HG03135 (cell line): Measurements from ENCODE around the gene TMC3.
A peak's percentile ranks its signal among the peaks of the same experiment; 100 is the strongest.

Experiments
- ATAC-seq: cut with Tn5 transposase; IDR thresholded peaks from one replicate; pipeline ENCODE4 v1.9.1; 2021; ENCODE audit warnings: mild to moderate bottlenecking, moderate library complexity; ENCODE audit not compliant: unreplicated experiment

The TMC3 gene

GRCh38 chr15:81301385-81301784 lies 72.6 kb downstream of the TMC3 start:
- no peak for ATAC-seq

DNA sequence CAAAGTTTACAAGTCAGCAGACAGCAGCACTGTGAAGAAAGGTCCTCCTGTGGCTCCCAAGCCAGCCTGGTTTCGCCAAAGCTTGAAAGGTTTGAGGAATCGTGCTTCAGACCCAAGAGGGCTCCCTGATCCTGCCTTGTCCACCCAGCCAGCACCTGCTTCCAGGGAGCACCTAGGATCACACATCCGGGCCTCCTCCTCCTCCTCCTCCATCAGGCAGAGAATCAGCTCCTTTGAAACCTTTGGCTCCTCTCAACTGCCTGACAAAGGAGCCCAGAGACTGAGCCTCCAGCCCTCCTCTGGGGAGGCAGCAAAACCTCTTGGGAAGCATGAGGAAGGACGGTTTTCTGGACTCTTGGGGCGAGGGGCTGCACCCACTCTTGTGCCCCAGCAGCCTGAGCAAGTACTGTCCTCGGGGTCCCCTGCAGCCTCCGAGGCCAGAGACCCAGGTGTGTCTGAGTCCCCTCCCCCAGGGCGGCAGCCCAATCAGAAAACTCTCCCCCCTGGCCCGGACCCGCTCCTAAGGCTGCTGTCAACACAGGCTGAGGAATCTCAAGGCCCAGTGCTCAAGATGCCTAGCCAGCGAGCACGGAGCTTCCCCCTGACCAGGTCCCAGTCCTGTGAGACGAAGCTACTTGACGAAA lies 74.3 kb downstream of the TMC3 start:
- no peak for ATAC-seq

DNA sequence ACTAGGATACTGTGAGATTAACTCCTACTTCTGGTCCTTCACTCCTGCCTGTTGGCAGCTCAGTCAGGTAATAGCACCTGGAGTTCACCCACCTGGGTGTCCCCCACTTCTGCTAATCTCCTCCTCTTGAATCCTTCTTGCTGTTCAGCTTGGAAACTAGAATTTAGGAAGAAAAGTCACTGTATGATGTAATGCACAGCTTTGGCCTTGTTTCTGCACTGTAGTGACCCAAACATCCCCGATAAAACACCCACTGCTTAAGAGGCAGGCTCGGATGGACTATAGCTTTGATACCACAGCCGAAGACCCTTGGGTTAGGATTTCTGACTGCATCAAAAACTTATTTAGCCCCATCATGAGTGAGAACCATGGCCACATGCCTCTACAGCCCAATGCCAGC lies 74.9 kb downstream of the TMC3 start:
- no peak for ATAC-seq

DNA sequence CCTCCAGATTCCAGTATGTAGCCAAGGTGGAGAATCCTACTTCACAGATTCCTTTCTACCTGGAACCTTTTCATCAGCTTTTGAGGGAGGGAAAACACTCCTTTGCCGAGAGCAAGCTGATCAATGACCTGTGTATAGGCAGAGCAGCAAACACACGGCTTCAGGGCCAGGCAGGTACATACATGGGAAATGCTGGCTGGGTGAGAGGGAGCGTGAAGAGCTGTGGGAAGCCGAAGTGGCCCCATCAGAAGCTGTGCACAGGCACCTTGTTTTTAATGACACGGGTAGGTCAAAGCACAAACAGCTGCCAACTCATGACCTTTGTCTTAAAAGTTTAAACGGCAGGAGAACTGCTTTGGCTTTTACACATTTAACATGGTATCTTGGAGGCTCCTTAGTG lies 75.4 kb downstream of the TMC3 start:
- no peak for ATAC-seq

- ATAC-seq: no peak
Measured at GRCh38 chr15:81297603-81298575, 76.1 kb downstream of the TMC3 start.

DNA sequence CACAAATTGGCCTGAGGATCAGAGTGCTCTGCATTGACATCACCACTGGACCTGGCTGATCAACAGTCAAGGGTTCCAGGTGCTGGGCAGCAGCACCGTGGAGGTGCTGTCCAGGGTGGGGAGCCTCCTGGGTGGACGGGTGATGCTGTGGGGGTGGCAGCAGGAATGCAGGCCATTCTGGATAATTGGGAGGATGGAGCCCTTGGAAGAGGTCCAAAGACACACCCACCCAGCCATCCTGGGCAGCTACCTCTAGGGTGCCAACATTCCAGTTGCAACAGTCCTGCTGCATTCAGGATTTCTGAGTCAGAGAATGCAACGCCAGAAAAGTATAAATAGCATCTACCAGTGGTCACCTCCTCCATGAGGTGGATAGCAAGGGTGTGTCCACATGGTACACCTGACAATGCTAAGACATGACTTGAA lies 76.9 kb downstream of the TMC3 start:
- ATAC-seq: no peak

GRCh38 chr15:81296673-81297072 lies 77.3 kb downstream of the TMC3 start:
- peak; percentile 40 for ATAC-seq

- no peak for ATAC-seq
Measured at GRCh38 chr15:81296186-81296585, 77.8 kb downstream of the TMC3 start.

DNA sequence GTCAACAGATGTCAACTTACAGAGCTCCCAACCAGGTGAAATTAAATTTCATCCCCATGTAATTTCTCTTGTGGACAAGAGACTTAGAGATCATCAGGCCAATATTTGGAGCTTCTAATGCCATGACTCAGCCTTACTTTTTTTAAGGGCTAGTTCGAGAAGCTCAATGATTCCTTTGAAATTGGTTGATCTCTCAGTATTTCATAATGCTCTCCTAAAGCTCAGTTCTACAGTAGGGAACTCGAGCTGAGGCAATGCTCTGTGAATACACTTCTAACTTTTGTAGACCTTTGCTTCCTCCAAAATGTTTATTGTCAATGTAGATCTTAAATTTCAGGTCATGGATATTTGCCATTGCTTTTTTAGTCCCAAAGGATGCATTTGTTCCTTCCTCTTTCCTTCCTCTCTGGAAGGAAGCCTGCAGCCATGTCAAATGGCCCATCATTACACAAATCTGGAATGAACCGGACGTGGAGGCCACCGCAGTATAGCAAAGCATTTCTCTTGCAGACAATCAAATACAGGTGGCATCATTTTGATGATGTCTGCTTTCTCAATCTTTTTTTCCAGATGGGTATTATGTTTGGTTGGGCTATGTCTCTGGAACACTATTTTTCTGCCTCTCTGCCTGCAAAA lies 78.4 kb downstream of the TMC3 start:
- ATAC-seq: no peak

- ATAC-seq: no peak
Measured at GRCh38 chr15:81294516-81294880, 79.5 kb downstream of the TMC3 start.

- peak; percentile 58 for ATAC-seq
Measured at GRCh38 chr15:81293728-81294515, 80.1 kb downstream of the TMC3 start.

DNA sequence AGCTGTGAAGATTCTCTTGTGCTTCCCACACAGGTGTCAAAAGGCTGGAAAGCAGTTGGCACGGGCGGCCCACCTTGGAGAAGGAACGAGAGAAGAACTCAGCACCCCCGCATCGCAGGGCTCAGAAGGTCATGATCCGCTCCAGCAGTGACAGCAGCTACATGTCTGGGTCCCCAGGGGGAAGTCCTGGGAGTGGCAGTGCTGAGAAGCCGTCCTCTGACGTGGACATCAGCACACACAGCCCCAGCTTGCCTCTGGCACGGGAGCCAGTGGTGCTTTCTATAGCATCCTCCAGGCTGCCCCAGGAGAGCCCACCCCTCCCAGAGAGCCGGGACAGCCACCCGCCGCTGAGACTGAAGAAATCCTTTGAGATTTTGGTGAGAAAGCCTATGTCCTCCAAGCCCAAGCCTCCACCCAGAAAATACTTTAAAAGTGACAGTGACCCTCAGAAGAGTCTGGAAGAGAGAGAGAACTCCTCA lies 81.5 kb downstream of the TMC3 start:
- peak; percentile 35 for ATAC-seq

DNA sequence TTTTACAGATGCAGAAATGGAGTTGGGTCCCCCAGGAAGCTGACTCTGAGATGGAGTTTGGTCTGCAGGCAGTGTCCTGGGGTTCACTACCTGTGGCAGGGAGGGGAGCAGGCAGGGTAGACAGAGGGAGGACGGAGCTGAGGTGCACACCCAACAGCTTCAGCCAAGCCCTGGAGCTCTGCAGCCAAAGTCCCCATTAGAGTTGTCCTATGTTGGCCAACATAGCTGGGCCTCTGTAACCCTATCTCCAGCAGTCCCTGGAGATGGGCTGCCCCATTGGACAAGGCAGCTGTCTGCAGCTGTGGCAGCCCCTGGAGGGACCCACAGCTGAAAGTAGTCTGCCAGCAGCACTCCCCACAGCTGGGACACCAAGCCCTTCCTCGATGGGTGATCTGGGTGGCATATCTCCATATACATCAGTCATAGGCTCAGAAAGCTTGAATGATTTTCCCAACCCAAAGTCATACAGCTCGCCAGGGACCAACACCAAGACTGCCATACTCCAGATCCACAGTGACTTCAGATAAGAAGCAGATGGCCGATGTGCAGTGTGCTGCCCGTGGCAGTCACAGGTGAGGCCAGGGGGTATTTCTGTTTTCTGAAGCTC lies 82.0 kb downstream of the TMC3 start:
- peak; percentile 1 for ATAC-seq

GRCh38 chr15:81289910-81290309 lies 84.1 kb downstream of the TMC3 start:
- no peak for ATAC-seq

GRCh38 chr15:81288616-81289015 lies 85.4 kb downstream of the TMC3 start:
- no peak for ATAC-seq

GRCh38 chr15:81288040-81288439 lies 86.0 kb downstream of the TMC3 start:
- no peak for ATAC-seq

DNA sequence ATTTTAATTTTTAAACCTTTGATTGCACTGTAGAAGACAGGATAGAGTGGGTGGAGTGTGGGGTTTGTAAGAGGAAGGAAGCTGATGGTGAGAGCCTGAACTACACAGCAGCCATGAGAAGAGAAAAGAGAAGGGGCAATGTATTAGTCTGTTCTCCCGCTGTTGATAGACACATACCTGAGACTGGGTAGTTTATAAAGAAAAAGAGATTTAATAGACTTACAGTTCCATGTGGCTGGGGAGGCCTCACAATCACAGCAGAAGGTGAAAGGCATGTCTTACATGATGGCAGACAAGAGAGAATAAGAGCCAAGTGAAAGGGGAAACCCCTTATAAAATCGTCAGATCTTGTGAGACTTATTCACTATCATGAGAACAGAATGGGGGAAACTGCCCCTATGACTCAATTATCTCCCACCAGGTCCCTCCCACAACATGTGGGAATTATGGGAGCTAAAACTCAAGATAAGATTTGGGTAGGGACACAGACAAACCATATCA lies 87.3 kb downstream of the TMC3 start:
- no peak for ATAC-seq

DNA sequence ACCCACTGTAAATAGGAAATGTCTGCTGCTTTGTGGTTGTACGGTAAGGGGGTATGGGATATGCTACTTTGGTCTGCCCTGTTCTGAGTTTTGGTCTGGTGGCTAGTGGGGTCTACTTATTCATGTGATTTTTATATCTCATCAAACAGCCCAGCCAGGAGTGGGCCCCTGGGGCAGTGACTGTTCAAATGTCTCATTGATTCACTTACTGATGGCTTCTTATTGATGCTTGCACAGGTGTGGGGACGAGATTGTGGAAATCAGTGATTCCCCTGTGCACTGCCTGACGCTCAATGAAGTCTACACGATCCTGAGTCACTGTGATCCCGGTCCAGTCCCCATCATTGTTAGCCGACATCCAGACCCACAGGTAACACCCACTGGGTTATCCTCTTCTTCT lies 88.6 kb downstream of the TMC3 start:
- no peak for ATAC-seq

DNA sequence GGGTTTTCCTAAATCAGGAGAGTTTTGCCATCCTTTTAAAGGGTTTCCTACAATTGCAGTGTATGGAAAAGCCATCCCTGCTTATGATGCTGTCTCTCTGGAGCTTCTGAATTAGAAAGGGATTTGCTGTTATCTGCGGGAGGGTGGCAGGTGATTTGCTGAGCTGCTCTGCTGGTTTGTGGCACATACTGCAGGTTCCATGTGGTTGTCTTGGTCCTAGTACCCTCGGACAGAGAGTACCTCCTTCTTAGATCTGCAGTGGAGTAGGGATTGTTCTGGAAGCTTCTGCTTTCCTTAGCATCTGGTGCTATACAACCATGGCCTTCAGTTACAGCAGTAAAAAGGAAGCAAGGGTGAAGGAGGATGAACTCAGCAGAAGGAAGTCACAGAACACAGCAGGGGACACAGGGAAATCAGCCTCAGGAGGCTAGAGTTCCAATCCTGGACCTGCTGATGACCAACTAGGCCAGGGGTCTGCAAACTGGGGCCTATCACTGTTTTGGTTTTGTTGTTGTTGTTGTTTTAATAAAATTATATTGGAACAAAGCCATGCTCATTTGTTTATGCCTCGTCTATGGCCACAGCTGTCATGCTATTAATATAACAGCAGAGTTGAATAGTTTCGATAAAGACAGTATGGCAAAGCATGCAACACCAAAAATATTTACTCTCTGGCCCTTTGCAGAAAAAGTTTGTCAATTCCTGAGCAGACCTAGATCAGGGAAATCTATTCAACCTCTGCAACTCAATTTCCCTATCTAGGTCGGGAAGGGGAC lies 89.6 kb downstream of the TMC3 start:
- ATAC-seq: peak; percentile 50
